Raji (cell line): Measurements from ENCODE around the gene MYT1.

Source experiments
- POLR2A ChIP-seq: IDR thresholded peaks from 2 replicates; pipeline ENCODE4 v1.6.1; 2011; ENCODE audit warnings: low read depth, low read length, control low read depth; ENCODE audit not compliant: insufficient read depth

Gene MYT1

GRCh38 chr20:64189986-64190385 is 25.7 kb downstream of the MYT1 start:
- no peak for TF ChIP-seq POLR2A

DNA sequence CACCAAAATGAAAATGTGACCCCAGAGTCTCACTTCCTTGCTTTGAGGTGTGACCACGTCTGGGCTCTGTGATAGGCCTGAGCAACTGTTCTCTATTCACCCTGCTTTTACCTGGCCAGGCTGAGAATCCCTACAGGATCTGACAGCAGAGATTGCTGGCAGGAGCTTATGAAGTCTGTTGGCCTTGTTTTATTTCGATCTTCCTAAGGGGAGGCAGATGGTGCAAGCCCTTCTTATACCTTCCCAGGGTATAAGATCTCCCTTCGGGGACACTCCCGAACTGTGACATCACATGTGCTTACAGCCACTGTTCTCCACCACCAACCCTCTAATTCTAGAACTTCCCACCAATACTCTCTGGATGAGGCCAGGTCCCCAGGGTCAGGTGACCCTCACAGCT is 26.8 kb downstream of the MYT1 start:
- TF ChIP-seq POLR2A = no peak

- TF ChIP-seq POLR2A = no peak
Measured at GRCh38 chr20:64192406-64192805, 28.2 kb downstream of the MYT1 start.

- no peak for TF ChIP-seq POLR2A
Measured at GRCh38 chr20:64193058-64193457, 28.8 kb downstream of the MYT1 start.

DNA sequence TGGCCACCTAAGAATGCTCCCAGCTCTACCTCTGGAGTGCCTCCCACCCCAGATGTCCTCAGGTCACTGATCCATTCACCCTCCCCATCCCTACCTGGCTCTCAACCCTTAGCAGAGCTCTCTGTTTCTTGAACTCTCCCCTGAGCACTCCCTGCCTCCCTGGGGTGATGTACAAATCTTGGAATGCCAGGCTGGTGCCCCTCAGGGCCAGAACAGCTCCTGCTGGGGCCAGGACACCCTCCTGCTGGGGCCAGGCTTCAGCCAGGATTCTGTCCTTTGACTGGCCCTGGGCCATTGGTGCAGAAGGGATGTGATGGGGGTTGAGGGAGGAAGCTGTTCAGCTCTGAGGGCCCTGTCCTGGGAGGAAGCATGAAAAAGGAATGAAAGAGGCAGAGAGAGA is 30.0 kb downstream of the MYT1 start:
- no peak for TF ChIP-seq POLR2A

GRCh38 chr20:64196309-64196708 is 32.1 kb downstream of the MYT1 start:
- TF ChIP-seq POLR2A = no peak

GRCh38 chr20:64196847-64197306 is 32.6 kb downstream of the MYT1 start:
- no peak for TF ChIP-seq POLR2A

DNA sequence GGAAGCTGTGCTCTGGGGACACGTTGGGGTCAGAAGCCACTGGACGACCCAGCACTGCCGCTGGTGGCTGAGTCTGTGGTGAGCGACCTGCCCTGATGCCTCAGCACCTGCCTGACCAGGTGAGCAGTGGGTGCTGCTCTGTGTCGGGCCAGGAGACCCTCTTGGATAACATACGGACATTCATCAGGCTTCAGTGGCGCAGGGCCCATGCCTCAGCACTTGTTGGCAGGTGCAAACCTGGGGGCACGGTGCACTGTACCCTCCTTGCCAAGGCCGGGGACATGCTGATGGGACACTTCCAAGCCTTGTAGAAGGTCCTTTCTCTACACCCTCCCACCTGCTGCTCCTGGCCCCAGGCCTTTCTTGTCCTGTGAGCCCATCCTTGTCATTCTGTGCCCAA is 34.1 kb downstream of the MYT1 start:
- TF ChIP-seq POLR2A = no peak

- TF ChIP-seq POLR2A = no peak
Measured at GRCh38 chr20:64199395-64199794, 35.1 kb downstream of the MYT1 start.

- TF ChIP-seq POLR2A = no peak
Measured at GRCh38 chr20:64200740-64201139, 36.5 kb downstream of the MYT1 start.

GRCh38 chr20:64201653-64202052 is 37.4 kb downstream of the MYT1 start:
- no peak for TF ChIP-seq POLR2A

DNA sequence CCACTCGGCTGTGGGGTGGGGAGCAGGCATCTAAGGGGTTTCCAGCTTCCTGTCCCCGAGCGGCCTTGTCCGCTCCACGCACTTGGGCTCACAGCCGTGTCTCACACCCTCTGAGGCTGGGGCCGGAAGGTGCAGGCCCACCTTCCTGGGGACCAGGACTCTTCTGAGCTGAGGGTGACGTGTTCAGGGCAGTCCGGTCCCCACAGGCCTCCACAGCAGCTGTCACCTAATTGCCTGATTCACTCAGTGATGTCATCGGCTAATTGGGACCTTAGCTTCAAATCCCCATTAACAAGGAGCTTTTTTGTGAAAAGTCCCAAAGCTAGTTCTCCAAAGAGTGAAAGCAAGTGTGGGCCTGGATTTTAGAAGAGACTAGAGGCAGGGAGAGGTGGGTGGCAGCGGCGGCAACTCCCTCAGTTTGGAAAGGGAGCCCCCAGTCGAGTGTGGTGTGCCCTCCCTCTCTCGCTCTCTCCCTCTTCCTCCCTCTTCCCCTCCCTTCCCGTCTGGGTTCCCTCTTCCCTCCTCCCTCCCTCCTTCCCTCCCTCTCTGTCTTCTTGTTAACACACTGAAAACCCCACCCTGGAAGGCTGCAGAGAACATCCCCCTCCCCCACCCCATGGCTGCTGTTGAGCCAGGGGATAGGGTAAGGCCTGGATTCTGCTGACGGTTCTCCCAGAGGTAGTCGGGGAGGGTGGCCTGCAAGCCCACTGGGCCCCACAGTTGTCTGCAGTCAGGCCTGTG is 39.0 kb downstream of the MYT1 start:
- no peak for TF ChIP-seq POLR2A

- TF ChIP-seq POLR2A = no peak
Measured at GRCh38 chr20:64205611-64206026, 41.4 kb downstream of the MYT1 start.

GRCh38 chr20:64206614-64207013 is 42.4 kb downstream of the MYT1 start:
- no peak for TF ChIP-seq POLR2A

- TF ChIP-seq POLR2A = no peak
Measured at GRCh38 chr20:64207641-64208590, 43.7 kb downstream of the MYT1 start.

GRCh38 chr20:64209148-64209547 is 44.9 kb downstream of the MYT1 start:
- TF ChIP-seq POLR2A = no peak
